GM10248 (cell line): Measurements from ENCODE around the gene TLR3.

Experiments
- CTCF ChIA-PET: fragments of 300-600 bp; sonication (Branson Sonifier 250); formaldehyde crosslinking; extraction: SDS; loops from one replicate; lab custom pipeline; 2021; ENCODE audit warnings: antibody characterized with exemption; lab: Yijun Ruan, JAX
- POLR2A ChIA-PET: fragments of 350-650 bp; sonication (Branson Sonifier 250); formaldehyde crosslinking; extraction: SDS; loops from one replicate; lab custom pipeline; 2020; ENCODE audit warnings: antibody characterized with exemption; lab: Yijun Ruan, JAX
- DNase-seq: peaks from one replicate; pipeline ENCODE4 v3.0.0; 2012; ENCODE audit errors: extremely low spot score
- TF ChIP-seq, protein P1 (sequence below): IDR thresholded peaks from 2 replicates; pipeline ENCODE4 v1.5.1; 2012; ENCODE audit warnings: mild to moderate bottlenecking, low read depth; ENCODE audit errors: extremely low read depth, missing control alignments, control extremely low read depth

TLR3 gene

DNA sequence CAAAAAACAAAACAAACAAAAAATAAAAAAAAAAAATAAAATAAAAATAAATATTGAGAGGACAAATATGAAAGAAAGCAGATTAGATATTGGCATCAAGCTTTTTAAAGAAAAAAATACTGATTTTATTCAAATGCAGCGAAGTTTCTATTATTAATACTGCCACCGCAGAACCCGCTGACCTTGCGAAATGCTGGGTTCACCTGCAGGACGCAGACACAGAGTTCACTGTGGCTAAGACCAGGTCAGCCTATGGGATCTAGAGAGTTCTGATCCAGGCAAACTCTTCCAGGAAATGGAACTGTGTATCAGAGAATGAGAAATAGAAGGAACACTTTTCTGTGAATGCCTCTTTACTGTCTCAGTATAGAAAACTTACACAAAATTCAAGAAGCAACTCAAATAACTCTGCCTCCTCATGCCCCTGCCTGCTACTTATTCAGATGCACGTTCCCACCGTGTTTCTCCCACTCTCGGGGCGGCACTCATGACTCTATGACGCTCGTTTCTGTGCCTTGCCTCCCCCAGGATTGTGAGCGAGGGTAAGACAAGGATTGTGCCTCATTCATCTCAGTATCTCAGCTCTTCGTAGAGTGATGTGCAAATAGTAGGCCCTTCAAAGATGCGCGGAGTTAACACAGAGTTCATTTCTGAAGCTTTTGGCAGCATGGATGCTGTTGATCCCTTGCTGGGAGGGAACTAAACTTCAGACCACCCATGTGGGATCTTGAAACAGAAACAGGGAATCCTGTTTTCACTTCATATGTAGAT, 44.1 kb upstream of the TLR3 start:
- DNase-seq: no peak
- TF ChIP-seq, protein P1, sequence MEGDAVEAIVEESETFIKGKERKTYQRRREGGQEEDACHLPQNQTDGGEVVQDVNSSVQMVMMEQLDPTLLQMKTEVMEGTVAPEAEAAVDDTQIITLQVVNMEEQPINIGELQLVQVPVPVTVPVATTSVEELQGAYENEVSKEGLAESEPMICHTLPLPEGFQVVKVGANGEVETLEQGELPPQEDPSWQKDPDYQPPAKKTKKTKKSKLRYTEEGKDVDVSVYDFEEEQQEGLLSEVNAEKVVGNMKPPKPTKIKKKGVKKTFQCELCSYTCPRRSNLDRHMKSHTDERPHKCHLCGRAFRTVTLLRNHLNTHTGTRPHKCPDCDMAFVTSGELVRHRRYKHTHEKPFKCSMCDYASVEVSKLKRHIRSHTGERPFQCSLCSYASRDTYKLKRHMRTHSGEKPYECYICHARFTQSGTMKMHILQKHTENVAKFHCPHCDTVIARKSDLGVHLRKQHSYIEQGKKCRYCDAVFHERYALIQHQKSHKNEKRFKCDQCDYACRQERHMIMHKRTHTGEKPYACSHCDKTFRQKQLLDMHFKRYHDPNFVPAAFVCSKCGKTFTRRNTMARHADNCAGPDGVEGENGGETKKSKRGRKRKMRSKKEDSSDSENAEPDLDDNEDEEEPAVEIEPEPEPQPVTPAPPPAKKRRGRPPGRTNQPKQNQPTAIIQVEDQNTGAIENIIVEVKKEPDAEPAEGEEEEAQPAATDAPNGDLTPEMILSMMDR: no peak
- ChIA-PET POLR2A (no interaction called here), CTCF (interaction anchor here (0.7 to 6.9 kb wide), 2 partner anchors 14 to 324 kb away, joined by 3 to 50 read pairs; no protein-coding TSS in a partner anchor)

DNA sequence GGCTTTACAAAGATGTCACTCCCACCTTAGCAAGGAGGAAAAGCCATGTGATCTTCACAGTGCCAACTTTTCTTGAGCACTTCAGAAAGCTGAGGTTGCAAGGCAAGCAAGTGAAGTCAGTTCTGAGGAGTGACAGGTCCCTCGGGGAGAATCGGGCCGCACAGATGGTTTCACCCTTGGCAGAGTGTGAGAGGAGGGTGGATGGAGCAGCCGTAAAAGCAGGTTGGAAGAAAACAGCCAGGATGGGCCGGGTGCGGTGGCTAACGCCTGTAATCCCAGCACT, 43.6 kb upstream of the TLR3 start:
- CTCF ChIA-PET: interaction anchor here (0.9 to 6.9 kb wide), 2 partner anchors 13 to 384 kb away, joined by 3 to 50 read pairs; no protein-coding TSS in a partner anchor
- POLR2A ChIA-PET: no interaction called here
- TF ChIP-seq, protein P1: no peak
- DNase-seq: no peak

DNA sequence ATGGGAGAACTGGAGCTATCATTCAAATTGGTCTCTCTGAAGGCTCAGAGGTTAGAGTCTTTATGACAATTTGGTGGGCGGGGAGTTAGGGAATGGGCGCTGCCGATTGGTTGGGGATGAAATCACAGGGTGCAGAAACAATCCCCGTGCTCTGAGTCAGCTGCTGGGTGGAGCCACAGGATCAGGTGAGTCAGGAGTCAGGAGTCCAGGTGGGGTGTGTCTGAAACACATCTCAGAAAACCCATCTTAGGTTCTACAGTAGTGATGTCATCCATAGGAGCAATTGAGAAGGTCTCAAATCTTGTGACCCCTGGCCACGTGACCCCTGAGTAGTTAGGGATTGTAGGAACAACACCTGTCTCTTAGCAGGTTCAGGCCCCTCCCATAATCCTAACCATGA, 41.6 kb upstream of the TLR3 start:
- ChIA-PET POLR2A (no interaction called here), CTCF (interaction anchor here (6.9 kb wide), 1 partner anchor 11 kb away, joined by 50 read pairs; no protein-coding TSS in a partner anchor)
- DNase-seq: no peak
- TF ChIP-seq, protein P1: no peak

DNA sequence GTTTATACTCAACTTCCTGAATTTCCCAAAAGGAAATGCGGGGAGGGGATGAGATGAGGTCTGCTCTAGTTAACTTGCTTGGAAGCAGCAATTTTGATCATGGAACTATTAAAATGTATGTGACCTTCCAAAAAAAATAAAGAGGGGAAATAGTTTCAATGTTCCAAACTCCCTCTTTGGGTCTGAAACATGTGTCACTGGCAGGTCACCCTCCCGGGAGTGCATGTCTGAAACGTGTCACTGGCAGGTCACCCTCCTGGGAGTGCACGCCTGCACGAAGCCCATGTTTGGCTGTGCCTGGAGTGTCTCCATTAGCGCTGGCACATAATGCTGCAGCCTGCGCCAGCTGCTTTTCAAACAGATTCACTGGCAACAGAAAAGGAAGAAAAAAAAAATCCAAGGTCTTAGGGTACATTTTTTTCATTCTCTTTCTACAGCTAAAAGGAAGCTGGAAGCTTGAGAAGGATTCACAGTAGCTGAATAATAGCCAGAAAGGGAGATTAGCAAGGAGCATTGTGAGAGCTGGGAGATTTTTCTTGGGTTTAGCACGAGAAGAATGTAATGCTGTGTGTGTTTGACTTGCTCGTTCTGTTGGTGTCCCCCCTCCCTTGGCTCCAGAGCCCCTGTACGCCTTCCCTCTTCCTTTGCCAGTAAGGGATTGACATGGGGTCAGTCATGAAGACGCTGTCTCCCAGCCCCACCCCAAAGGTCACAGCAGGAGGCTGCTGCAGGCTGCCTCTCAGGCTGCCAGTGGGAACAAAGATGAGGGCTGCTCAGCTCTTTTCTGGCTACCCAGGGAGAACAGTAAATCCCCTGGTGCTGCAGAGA, 39.2 kb upstream of the TLR3 start:
- DNase-seq: no peak
- TF ChIP-seq, protein P1: no peak
- CTCF ChIA-PET: interaction anchor here (1.5 to 6.9 kb wide), 2 partner anchors 8 to 9 kb away, joined by 5 to 50 read pairs; no protein-coding TSS in a partner anchor
- POLR2A ChIA-PET: no interaction called here

DNA sequence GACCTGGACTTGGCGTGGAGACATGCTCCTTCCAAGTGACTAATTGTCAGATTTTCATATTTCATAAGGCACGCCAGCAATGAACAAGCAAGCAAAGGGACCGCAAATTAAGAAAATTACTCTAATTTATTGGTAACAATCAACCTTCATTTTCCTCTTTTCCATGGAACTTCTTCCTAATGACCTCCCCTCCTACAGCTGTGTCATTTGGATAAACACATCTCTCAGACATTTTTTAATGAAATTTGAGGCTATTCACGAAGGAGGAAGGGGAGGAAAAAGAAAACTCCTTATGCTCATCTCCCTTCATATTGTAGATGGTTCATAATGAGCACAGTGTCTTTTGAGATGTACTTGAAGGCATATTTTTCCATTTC, 38.6 kb upstream of the TLR3 start:
- ChIA-PET CTCF (interaction anchor here (1.5 to 6.9 kb wide), 2 partner anchors 8 to 9 kb away, joined by 5 to 50 read pairs; no protein-coding TSS in a partner anchor), POLR2A (no interaction called here)
- TF ChIP-seq, protein P1: no peak
- no peak for DNase-seq

DNA sequence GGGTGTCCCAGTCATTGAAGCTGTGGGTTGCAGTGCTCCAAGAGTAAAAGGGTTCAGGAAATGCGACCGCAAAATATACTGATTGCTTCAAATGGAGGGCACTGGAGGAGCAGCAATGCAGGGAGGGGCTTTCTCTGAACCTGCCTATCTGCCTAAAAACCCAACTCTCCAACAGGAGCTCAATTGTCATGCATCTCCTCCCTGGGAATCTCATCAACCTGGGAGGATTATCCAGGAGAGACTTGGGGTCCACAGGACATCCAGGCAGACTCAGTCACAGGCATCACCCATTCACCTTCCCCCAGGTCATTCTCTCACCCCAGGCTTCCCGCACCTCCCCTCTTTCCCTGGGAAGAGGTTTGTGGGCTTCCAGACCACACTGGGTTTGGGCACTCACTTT, 38.2 kb upstream of the TLR3 start:
- POLR2A ChIA-PET: no interaction called here
- DNase-seq: no peak
- TF ChIP-seq, protein P1: no peak
- CTCF ChIA-PET: interaction anchor here (1.5 kb wide), 1 partner anchor 9 kb away, joined by 5 read pairs; no protein-coding TSS in a partner anchor
